Astrocyte of the hippocampus (primary cell): ENCODE results near the gene GPC3.

ENCODE experiments used
- DNase-seq: peaks from one replicate; pipeline ENCODE4 v3.0.0; 2011; ENCODE audit warnings: low read depth, low spot score

GPC3 gene

GRCh38 chrX:133689997-133690599 lies 295.3 kb downstream of the GPC3 start:
- no peak for DNase-seq

GRCh38 chrX:133685822-133686221 lies 299.6 kb downstream of the GPC3 start:
- no peak for DNase-seq

DNA sequence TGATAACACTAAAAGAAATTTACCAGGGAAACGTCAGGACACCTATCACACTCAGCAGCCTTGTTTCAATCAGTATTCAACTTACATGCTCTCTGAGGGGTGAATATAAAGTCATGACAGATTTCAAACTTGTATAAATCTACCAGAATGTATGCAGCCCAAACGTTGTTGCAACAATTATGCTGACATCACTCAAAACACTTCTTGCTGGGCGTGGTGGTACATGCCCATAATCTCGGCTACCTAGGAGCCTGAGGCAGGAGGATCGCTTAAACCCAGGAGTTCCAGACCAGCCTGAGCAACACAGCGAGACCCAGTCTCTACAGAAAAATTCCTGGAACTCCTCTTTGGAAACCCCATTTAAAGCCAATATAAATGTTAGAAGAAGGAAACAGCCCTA lies 303.5 kb downstream of the GPC3 start:
- no peak for DNase-seq

GRCh38 chrX:133681421-133681820 lies 304.0 kb downstream of the GPC3 start:
- DNase-seq = no peak

- DNase-seq = no peak
Observed at GRCh38 chrX:133677123-133678063, 308.0 kb downstream of the GPC3 start.

GRCh38 chrX:133676344-133677122 lies 308.9 kb downstream of the GPC3 start:
- no peak for DNase-seq

DNA sequence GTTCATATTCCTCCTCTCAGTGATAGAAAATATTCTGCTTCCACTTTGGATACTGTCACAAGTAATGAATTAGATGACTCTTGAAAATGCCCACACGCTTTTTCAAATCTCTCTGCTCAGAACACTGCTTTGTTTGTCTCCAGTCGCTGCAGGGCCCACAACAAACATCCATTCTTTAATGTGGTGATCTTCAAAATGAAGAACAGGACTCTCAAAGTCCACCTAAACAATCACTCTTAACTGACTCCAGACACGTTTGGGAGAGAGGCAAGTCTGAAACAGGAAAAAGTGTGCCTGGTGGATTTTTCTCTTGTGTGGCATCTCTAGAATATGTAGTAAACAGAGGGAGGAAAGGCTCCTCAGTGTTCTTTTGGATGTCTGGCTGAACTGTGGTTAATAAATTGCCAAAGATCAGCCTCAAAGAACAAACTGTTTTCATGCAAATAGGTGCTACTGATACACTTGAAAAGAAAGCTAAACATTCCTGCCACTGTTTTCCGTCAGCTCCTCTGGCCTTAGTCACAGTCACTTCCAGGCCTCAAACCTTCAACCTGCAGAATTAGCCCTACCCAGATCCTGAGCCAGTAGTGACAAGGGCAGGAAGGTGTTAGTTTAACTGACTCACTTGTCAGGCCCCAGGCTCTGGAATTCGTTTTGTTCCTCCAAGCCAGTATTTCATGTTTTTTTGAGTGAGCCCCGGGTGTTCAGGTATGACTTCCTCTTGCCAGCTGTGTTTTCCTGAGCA lies 310.5 kb downstream of the GPC3 start:
- peak; percentile 42 for DNase-seq

DNA sequence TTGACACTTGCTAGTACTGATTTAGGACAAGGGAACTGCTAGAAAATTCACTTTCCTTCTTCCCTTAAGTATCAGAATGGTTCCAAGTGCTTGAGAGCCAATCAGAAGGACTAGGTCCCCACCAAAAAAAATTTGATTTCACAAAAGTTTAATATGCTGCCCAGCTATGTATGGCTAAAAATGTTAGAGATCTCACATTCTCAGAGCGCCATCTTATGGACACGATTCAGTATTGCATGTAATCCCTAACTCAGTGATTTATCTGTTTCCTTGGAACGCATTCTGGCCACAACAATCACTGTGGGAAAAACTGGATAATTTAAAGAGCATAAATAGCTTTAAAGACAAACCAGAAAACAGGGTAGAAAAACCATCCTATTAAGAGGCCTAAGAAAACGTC lies 315.0 kb downstream of the GPC3 start:
- peak; percentile 62 for DNase-seq

DNA sequence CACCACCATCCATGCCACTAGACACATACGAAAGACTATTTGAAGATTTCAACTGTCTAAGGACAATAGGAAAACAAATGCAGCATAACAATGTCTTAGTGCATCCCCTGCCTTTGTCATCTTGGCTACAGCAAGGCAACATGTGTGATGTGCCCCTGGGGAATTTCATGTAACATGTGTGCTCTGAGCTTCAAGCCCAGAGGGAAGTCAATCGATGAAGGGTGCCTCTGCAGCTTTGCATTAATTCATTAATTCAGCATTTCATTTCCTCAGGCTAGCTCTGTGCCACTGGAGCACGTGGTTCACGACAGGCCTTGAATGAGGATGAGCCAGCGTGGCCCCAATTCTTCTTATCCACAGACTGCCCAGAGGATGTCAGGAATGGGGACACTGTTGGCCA lies 316.2 kb downstream of the GPC3 start:
- no peak for DNase-seq

DNA sequence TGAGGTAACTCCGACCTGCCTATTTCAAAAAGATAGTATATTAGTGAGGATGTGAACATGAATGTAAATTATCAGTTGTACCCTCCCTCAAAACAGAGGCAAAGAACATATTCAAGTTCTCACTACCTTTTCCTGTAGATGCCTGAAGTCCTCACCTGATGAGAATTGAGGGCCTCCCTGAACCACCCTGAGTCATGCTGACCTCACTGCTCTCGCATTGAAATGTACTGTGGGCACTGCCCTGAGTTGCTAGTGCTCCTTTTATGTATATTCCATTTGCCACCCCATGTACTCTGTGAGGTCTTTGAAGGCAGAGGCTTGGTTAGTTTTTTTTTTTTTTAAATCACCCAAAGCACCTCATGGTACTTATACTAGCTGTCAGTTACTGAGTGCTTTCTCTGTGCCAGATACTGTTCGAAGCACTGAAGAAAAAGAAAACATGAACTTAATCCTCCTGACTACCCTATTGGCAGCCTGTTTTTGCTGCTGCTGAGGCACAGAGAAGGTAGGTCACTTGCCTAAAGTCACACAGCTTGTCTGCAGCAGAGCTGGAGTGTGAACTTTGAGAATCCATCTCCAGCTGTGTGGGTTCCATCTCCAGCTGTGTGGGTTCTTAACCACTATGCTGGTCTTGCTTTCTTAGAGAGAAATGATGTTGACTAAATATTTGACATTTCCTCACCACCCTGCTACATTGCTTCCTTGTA lies 317.0 kb downstream of the GPC3 start:
- peak; percentile 24 for DNase-seq

GRCh38 chrX:133666256-133666655 lies 319.1 kb downstream of the GPC3 start:
- no peak for DNase-seq

GRCh38 chrX:133661962-133662839 lies 323.2 kb downstream of the GPC3 start:
- peak; percentile 10 for DNase-seq

- DNase-seq = peak; percentile 50
Observed at GRCh38 chrX:133660281-133660680, 325.1 kb downstream of the GPC3 start.

DNA sequence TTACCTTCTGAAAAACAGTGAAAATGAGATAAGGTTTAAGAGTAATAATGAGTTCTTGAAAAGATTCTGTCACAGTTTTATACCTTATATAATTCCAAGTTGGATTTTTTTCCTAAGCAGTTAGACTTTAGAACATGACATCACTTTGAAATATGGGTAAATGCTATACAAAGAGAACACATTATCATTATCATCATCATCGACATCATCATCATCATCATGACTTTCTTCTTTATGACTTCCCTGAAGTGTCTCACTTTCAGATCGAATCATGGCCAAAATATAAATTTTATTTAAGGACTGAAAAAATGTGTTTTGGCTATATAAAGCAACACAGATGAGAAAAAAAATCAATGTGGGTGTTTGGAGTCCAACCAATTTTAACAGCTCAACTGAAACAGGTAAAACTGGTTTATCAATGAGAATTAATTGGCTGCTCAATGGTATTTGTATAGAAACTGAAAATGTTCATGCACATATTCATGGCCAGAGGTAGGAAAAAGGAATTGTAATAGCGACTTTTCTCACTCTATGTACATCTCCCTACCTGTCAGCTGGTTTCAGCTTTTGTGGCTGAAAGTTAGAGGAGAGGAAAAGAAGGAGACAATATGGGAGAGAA lies 327.0 kb downstream of the GPC3 start:
- DNase-seq = no peak

GRCh38 chrX:133655275-133656265 lies 329.8 kb downstream of the GPC3 start:
- no peak for DNase-seq

- no peak for DNase-seq
Observed at GRCh38 chrX:133654811-133655210, 330.6 kb downstream of the GPC3 start.

- no peak for DNase-seq
Observed at GRCh38 chrX:133653358-133653757, 332.0 kb downstream of the GPC3 start.

- no peak for DNase-seq
Observed at GRCh38 chrX:133652185-133652584, 333.2 kb downstream of the GPC3 start.
